Activated CD4-positive, alpha-beta T cell treated with anti-CD3 and anti-CD28 coated beads for 48 hours (primary cell): ENCODE data around the gene HAS3.
"Not testable (repeated sequence)": the region's sequence is repeated elsewhere in the genome, so short reads cannot be mapped to it uniquely, and the experiment has no call there.

Experiments
- DNase-seq: peaks from one replicate; pipeline ENCODE4 v3.0.0-alpha.2; 2020

Gene HAS3

GRCh38 chr16:69105501-69106361, at the start of gene HAS3:
HAS3 (plus strand) TSS chr16:69105653; CDS start chr16:69109396, 3,743 bp downstream.
- DNase-seq = peak; percentile 50

- no peak for DNase-seq
Observed at GRCh38 chr16:69055980-69056379, 49.5 kb upstream of the HAS3 start.

GRCh38 chr16:69056421-69056820, 49.0 kb upstream of the HAS3 start:
- no peak for DNase-seq

- no peak for DNase-seq
Observed at GRCh38 chr16:69057400-69058378, 47.8 kb upstream of the HAS3 start.

GRCh38 chr16:69063491-69063890, 42.0 kb upstream of the HAS3 start:
- not testable (repeated sequence) for DNase-seq

- DNase-seq = no peak
Observed at GRCh38 chr16:69064124-69064763, 41.2 kb upstream of the HAS3 start.

GRCh38 chr16:69064764-69065313, 40.6 kb upstream of the HAS3 start:
- no peak for DNase-seq

- no peak for DNase-seq
Observed at GRCh38 chr16:69069504-69069903, 35.9 kb upstream of the HAS3 start.

GRCh38 chr16:69071036-69071435, 34.4 kb upstream of the HAS3 start:
- DNase-seq = no peak

GRCh38 chr16:69072640-69072974, 32.8 kb upstream of the HAS3 start:
- no peak for DNase-seq

GRCh38 chr16:69073181-69073702, 32.2 kb upstream of the HAS3 start:
- DNase-seq = no peak

- no peak for DNase-seq
Observed at GRCh38 chr16:69077251-69077650, 28.2 kb upstream of the HAS3 start.

- no peak for DNase-seq
Observed at GRCh38 chr16:69078073-69078472, 27.4 kb upstream of the HAS3 start.

- DNase-seq = no peak
Observed at GRCh38 chr16:69079697-69080096, 25.8 kb upstream of the HAS3 start.

- DNase-seq = no peak
Observed at GRCh38 chr16:69083306-69083941, 22.0 kb upstream of the HAS3 start.

- DNase-seq = no peak
Observed at GRCh38 chr16:69084289-69084688, 21.2 kb upstream of the HAS3 start.

GRCh38 chr16:69085032-69085695, 20.3 kb upstream of the HAS3 start:
- no peak for DNase-seq

- DNase-seq = no peak
Observed at GRCh38 chr16:69087161-69087581, 18.3 kb upstream of the HAS3 start.

- no peak for DNase-seq
Observed at GRCh38 chr16:69088684-69089083, 16.8 kb upstream of the HAS3 start.

GRCh38 chr16:69089091-69089910, 16.2 kb upstream of the HAS3 start:
- peak; percentile 48 for DNase-seq

GRCh38 chr16:69093974-69094373, 11.5 kb upstream of the HAS3 start:
- DNase-seq = no peak
